Hematopoietic multipotent progenitor cell treated with erythropoietin and hydrocortisone succinate and interleukin-3 and kit ligand, for 4 days (in vitro differentiated cells): Measurements from ENCODE around the gene NFKBIL1.

Source experiments
- DNase-seq: peaks from one replicate; pipeline ENCODE4 v3.0.0-alpha.2; 2015

Gene NFKBIL1

DNA sequence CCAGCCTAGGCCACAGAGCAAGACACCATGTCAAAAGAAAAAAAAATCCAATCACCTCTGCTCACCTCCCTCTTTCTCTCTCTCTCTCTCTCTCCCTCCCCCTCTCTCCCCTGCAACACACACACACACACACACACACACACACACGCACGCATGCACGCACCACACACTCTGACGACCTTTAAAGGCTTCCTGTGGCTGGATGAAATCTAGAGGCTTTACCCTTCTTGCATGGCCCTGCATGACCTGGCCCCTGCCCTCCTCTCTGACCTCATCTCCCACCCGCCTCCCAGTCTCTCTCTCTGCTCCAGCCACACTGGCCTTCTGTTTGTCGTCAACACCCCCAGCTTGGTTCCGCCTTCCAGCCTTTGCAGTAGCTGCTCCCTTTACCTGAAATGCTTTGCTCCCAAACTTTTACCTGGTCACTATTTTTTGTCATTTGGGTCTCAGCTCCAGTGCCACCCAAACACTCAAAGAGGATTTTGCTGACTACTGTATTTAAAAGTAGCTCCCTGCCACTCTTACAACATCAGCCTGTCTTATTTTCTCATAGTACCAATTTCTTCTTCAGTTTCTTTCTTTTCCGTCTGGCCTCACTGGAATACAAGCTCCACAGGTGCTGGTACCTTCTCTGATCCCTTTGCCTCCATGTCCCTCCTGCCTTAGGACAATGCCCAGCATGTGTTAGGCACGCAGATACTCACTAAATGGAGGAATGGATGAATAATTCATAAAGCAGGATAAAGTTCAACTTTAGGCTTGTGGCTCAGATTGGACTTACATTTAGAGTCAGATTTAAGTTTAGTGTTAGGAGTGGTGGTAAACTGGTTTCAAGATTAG, 20.3 kb downstream of the NFKBIL1 start:
- DNase-seq, result no peak

DNA sequence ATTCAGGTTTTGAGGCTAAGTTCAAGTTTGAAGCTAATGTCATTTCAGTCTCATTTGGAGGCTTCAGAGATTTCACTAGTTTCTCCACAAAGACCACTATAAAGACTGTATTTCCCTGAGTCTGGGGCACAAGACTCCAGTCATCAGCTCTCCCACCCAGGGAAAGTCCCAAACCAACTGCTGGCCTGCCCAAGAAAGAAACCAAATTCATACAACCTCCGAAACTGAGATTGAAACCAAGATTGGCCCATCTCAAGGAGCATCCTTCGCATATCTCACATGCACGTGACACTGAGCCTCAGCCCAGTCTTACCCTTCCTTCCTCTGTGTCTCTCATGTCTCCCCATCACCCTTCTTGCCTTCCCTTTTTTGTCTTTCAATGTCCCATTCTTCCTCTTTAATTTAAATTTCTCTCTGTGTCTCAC, 21.1 kb downstream of the NFKBIL1 start:
- DNase-seq, result no peak

DNA sequence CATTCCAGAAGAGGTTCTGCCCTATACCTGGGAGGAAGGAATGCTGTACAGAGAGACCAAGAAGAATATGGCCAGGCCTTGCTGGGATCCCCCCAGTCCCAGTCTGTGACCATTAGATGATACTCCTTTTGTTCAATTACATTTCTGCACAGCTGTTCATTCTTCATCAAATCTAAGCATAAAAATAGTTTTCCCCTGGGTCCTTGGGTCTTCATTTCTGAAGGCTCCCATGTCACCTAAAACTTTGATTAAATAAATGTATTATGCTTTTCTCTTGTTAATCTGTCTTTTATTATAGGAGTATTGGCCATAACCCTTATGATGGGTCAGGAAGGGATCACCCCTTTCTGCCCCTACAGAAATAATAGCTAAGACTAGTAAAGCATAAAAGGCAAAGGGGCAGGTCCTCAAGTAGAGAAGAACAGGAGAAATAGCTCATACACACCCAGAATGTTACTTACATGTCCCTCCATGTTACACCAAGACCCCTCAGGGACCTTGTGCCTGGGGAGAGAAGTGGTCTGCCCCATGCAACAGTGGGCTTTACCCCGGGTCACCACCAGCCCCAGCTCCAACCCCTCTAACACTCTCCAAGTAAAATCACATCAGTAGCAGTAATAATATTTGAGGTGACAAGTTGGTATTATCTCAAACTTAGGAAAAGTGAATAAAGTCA, 22.6 kb downstream of the NFKBIL1 start:
- no peak for DNase-seq

DNA sequence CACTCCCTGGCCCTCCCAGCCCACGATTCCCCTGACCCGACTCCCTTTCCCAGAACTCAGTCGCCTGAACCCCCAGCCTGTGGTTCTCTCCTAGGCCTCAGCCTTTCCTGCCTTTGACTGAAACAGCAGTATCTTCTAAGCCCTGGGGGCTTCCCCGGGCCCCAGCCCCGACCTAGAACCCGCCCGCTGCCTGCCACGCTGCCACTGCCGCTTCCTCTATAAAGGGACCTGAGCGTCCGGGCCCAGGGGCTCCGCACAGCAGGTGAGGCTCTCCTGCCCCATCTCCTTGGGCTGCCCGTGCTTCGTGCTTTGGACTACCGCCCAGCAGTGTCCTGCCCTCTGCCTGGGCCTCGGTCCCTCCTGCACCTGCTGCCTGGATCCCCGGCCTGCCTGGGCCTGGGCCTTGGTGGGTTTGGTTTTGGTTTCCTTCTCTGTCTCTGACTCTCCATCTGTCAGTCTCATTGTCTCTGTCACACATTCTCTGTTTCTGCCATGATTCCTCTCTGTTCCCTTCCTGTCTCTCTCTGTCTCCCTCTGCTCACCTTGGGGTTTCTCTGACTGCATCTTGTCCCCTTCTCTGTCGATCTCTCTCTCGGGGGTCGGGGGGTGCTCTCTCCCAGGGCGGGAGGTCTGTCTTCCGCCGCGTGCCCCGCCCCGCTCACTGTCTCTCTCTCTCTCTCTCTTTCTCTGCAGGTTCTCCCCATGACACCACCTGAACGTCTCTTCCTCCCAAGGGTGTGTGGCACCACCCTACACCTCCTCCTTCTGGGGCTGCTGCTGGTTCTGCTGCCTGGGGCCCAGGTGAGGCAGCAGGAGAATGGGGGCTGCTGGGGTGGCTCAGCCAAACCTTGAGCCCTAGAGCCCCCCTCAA, 24.9 kb downstream of the NFKBIL1 start, which contains the start of gene LTA:
LTA (plus strand) TSS at position 249 of the 871 bp plus-strand sequence; CDS start at position 703, 454 bp downstream.
- no peak for DNase-seq

DNA sequence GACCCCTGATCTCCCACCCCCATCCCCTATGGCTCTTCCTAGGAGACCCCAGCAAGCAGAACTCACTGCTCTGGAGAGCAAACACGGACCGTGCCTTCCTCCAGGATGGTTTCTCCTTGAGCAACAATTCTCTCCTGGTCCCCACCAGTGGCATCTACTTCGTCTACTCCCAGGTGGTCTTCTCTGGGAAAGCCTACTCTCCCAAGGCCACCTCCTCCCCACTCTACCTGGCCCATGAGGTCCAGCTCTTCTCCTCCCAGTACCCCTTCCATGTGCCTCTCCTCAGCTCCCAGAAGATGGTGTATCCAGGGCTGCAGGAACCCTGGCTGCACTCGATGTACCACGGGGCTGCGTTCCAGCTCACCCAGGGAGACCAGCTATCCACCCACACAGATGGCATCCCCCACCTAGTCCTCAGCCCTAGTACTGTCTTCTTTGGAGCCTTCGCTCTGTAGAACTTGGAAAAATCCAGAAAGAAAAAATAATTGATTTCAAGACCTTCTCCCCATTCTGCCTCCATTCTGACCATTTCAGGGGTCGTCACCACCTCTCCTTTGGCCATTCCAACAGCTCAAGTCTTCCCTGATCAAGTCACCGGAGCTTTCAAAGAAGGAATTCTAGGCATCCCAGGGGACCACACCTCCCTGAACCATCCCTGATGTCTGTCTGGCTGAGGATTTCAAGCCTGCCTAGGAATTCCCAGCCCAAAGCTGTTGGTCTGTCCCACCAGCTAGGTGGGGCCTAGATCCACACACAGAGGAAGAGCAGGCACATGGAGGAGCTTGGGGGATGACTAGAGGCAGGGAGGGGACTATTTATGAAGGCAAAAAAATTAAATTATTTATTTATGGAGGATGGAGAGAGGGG, 26.1 kb downstream of the NFKBIL1 start:
- no peak for DNase-seq

DNA sequence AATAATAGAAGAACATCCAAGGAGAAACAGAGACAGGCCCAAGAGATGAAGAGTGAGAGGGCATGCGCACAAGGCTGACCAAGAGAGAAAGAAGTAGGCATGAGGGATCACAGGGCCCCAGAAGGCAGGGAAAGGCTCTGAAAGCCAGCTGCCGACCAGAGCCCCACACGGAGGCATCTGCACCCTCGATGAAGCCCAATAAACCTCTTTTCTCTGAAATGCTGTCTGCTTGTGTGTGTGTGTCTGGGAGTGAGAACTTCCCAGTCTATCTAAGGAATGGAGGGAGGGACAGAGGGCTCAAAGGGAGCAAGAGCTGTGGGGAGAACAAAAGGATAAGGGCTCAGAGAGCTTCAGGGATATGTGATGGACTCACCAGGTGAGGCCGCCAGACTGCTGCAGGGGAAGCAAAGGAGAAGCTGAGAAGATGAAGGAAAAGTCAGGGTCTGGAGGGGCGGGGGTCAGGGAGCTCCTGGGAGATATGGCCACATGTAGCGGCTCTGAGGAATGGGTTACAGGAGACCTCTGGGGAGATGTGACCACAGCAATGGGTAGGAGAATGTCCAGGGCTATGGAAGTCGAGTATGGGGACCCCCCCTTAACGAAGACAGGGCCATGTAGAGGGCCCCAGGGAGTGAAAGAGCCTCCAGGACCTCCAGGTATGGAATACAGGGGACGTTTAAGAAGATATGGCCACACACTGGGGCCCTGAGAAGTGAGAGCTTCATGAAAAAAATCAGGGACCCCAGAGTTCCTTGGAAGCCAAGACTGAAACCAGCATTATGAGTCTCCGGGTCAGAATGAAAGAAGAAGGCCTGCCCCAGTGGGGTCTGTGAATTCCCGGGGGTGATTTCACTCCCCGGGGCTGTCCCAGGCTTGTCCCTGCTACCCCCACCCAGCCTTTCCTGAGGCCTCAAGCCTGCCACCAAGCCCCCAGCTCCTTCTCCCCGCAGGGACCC, 27.0 kb downstream of the NFKBIL1 start:
- DNase-seq, result no peak

DNA sequence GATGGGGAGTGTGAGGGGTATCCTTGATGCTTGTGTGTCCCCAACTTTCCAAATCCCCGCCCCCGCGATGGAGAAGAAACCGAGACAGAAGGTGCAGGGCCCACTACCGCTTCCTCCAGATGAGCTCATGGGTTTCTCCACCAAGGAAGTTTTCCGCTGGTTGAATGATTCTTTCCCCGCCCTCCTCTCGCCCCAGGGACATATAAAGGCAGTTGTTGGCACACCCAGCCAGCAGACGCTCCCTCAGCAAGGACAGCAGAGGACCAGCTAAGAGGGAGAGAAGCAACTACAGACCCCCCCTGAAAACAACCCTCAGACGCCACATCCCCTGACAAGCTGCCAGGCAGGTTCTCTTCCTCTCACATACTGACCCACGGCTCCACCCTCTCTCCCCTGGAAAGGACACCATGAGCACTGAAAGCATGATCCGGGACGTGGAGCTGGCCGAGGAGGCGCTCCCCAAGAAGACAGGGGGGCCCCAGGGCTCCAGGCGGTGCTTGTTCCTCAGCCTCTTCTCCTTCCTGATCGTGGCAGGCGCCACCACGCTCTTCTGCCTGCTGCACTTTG, 28.0 kb downstream of the NFKBIL1 start, which contains the start of gene TNF:
TNF (plus strand) TSS at position 231 of the 567 bp plus-strand sequence; CDS start at position 408, 177 bp downstream.
- DNase-seq, result no peak

DNA sequence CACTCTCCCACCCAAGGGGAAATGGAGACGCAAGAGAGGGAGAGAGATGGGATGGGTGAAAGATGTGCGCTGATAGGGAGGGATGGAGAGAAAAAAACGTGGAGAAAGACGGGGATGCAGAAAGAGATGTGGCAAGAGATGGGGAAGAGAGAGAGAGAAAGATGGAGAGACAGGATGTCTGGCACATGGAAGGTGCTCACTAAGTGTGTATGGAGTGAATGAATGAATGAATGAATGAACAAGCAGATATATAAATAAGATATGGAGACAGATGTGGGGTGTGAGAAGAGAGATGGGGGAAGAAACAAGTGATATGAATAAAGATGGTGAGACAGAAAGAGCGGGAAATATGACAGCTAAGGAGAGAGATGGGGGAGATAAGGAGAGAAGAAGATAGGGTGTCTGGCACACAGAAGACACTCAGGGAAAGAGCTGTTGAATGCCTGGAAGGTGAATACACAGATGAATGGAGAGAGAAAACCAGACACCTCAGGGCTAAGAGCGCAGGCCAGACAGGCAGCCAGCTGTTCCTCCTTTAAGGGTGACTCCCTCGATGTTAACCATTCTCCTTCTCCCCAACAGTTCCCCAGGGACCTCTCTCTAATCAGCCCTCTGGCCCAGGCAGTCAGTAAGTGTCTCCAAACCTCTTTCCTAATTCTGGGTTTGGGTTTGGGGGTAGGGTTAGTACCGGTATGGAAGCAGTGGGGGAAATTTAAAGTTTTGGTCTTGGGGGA, 28.7 kb downstream of the NFKBIL1 start:
- no peak for DNase-seq

DNA sequence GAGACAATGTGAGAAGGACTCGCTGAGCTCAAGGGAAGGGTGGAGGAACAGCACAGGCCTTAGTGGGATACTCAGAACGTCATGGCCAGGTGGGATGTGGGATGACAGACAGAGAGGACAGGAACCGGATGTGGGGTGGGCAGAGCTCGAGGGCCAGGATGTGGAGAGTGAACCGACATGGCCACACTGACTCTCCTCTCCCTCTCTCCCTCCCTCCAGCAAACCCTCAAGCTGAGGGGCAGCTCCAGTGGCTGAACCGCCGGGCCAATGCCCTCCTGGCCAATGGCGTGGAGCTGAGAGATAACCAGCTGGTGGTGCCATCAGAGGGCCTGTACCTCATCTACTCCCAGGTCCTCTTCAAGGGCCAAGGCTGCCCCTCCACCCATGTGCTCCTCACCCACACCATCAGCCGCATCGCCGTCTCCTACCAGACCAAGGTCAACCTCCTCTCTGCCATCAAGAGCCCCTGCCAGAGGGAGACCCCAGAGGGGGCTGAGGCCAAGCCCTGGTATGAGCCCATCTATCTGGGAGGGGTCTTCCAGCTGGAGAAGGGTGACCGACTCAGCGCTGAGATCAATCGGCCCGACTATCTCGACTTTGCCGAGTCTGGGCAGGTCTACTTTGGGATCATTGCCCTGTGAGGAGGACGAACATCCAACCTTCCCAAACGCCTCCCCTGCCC, 29.6 kb downstream of the NFKBIL1 start:
- no peak for DNase-seq

DNA sequence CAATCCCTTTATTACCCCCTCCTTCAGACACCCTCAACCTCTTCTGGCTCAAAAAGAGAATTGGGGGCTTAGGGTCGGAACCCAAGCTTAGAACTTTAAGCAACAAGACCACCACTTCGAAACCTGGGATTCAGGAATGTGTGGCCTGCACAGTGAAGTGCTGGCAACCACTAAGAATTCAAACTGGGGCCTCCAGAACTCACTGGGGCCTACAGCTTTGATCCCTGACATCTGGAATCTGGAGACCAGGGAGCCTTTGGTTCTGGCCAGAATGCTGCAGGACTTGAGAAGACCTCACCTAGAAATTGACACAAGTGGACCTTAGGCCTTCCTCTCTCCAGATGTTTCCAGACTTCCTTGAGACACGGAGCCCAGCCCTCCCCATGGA, 30.2 kb downstream of the NFKBIL1 start:
- DNase-seq, result no peak

DNA sequence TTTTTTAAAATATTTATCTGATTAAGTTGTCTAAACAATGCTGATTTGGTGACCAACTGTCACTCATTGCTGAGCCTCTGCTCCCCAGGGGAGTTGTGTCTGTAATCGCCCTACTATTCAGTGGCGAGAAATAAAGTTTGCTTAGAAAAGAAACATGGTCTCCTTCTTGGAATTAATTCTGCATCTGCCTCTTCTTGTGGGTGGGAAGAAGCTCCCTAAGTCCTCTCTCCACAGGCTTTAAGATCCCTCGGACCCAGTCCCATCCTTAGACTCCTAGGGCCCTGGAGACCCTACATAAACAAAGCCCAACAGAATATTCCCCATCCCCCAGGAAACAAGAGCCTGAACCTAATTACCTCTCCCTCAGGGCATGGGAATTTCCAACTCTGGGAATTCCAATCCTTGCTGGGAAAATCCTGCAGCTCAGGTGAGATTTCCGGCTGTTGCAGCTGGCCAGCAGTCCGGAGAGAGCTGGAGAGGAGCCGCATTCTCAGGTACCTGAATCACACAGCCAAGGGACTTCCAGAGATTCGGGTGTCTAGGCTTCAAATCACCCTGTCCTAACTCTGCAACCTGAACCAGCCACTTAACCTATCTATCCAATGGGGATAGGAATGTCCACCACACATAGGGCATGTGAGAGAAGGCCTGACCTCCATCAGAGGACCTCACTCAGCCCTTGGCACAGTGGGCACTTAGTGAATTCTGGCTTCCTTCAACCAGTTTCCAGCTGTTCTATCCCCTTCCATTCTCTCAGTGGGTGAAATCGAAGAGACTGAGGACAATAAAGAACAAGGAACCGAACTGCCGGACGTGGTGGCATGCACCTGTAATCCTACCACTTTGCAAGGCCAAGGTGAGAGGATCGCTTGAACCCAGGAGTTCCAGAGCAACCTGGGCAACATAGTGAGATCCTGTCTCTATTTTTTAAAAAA, 31.0 kb downstream of the NFKBIL1 start:
- DNase-seq, result no peak

DNA sequence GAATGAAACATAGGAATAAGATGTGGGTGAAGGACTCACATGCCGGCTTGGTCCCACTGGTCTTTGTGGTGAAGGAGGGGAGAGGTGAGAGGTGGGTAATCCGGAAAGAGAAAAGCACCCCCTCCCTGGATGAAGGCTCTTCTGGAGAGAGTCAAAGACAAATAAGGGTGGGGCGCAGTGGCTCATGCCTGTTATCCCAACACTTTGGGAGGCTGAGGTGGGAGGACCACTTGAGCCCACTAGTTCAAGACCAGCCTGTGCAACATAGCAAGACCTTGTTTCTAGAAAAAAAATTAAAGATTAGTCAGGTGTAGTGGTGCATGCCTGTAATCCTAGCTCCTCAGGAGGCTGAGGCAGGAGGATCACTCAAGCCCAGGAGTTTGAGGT, 31.7 kb downstream of the NFKBIL1 start:
- no peak for DNase-seq

DNA sequence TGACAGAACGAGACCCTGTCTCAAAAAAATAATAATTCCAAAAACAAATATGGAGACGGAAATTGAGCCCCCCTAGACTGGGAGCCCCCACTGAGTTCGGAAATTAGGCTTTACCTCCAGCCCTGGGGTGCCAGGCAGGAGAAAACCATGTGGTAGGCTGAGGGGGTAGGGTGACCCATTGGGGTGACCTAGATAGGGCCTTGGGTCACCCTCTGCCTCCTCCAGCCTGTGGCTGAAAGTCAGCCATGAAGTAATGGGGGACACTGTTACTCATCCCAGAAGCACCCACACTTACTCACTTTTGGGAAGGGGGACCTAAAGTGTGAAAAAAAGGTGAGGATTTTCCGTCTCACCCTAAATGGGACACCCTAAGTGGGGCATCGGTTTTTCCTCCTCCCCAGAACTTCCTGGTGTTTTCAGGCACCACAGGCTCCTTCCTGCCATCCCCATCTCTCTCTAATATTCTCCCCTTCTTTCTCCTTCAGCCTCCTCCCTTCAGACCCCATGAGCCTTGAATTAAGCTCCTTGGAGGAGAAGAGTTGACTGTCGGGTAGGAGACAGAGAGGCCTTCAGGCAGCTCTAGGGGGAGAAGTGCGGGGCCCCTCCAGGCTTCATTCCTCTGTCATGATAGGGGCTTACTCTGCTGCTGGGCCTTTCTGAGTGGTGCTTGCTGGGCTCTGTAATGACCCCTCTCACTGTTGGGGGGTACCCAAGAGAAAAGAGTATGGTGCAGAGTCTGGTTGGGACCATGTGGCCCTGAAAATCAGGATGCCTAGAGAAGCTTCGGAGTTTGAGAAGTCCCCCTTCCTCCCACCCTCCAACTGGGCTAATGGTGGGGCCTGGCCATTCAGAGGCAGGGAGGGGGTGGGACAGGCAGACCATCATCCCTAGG, 32.4 kb downstream of the NFKBIL1 start:
- no peak for DNase-seq

DNA sequence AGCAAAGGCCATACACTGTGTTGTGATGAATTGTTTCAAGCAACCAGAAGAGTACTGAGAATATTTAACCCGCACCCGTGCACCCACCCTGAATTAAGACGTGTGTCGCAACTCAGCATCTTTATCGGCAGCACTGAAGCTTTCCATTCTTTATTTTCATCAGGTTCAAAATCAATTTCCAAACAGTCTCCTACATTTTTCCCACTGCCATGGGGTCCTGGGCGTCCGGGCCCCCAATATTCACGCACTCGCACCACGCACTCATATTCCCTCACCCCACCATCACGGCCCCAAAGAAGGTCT, 33.0 kb downstream of the NFKBIL1 start:
- no peak for DNase-seq

DNA sequence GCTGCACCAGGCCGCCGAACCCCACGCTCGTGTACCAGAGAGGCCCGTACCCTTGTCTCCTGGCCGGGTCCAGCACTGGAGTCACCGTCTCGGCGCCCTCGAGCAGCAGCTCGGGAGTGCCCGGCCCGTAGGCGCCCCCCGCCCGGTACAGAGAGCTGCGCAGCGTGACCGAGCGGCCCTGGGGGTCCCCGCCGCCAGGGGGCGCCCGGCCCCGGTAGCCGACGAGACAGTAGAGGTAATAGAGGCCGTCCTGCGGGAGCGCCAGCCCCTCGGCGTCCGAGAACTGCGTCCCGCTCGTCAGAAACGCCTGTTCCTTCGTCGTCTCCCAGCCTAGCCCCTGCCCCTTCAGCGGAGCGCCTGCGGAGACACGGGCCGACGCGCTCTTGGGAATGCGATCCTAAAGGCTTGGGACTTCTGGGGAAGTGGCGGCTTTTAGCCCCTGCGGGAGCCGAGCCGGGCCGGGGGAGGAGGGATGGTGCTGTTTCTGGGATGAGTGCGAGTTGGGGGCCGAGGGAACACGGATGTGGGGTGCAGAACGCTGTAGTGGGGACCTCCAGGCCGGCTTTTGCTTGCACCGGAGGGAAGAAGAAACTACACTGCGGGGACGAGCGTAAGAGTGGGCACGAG, 33.5 kb downstream of the NFKBIL1 start:
- DNase-seq, result peak; percentile 92

DNA sequence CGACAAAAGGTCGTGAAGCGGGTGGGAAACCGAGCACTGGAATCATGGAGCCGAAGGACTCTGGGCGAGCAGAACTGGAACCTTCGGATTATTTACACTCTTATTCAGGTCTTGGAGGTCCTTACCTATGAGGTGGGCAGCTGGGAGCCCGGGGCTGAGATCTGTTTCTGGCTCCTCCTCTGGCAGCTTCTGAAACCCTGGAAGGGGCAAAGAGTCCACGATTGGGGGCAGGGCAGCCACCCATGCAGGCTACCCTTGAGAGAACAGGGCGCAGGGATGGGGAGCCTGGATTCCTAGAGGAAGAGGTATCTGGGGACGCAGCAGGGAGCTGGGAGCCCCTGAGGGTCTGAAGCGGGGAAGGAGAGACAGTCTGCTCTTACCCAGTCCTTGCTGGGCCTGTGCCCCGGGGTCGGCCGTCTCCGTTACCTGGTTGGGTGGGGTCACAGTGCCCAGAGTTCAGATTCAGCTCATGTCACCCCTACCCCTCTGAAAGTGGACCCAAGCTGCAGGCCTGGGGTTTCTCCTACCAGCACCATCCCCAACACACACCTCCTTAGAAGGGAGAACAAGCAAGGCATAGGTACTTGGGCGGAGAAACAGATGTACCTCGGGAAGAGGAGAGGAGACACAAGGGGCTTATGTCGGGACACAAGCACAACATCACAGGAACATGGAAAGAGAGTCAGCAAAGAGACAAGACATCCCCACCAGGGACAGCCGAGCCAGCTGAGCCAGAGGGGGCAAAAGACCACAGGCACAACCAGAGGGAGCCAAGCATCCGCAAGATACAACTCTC, 34.2 kb downstream of the NFKBIL1 start:
- DNase-seq, result no peak
